ENCODE data around the gene E2F3.

E2F3 gene

GRCh38 chr6:20441236-20441635, 39.6 kb downstream of the E2F3 start:
- Histone ChIP-seq H3K27ac (no peak overlapping the region), H3K36me3 (replicated peaks) (peaks cover 3% of the 10 kb centered on the region), H3K27me3 (replicated peaks) (no peaks in the 10 kb centered on the region), H3K4me3 (ENCODE audit: low read depth, low read length) (no peak overlapping the region)
- TF ChIP-seq CTCF (IDR thresholded peaks at IDR 0.05; ENCODE audit: low read depth, low read length, missing control alignments): no peak
- no peak for DNase-seq
- in situ Hi-C loops (cut with HindIII; ENCODE audit: low pct_ligation_motif_present, low sequenced_read_pairs): no loop called here

DNA sequence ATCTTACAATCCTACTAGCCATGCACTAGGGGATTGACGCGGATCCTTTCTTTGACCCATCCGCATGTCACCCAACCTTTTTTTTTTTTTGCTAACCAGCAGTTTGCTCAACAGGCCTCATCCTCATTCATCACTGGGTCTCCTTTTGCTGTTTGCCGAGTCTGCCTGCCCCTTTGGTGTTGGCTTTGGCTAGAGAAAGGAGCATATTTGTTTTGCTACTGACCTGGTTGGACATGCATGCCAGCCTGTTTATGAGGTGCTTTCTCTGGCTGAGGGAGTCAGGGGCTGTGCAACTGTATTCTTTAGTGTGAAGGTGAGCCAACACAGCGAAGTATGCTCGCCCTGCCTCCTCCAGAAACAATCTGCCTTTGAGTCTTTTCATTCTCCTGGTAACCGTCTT, 40.2 kb downstream of the E2F3 start:
- no peaks in the 10 kb centered on the region for H3K27me3 ChIP-seq (replicated peaks)
- in situ Hi-C loops (cut with HindIII; ENCODE audit: low pct_ligation_motif_present, low sequenced_read_pairs): no loop called here
- DNase-seq: no peak
- no peak for TF ChIP-seq CTCF (IDR thresholded peaks at IDR 0.05; ENCODE audit: low read depth, low read length, missing control alignments)
- peaks cover 3% of the 10 kb centered on the region for H3K36me3 ChIP-seq (replicated peaks)
- H3K4me3 ChIP-seq (ENCODE audit: low read depth, low read length): no peak overlapping the region
- H3K27ac ChIP-seq: no peak overlapping the region

DNA sequence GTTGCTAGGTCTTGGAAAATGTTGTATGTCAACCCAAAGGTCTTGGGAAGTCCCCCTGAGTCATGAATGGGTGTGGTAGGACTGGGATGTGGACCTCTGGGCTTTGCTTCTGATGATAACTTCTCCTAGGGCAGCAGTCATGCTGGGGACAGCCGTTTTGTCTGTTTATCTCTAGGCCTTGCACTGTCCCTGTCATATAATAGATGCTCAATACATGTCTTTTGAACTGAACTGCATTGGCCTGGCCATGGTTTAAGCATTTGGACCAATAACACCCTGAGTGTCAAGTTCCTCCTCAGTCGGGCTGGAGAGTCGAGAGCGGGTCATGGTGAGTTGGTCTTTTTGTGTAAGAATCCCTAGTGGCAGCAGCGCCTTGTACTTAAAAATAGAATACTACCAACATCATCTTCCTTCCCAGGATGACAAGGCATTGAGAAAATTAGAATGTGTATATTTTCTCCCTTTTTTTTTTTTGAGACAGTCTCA, 43.1 kb downstream of the E2F3 start:
- in situ Hi-C loops (cut with HindIII; ENCODE audit: low pct_ligation_motif_present, low sequenced_read_pairs): no loop called here
- H3K27ac ChIP-seq: no peak overlapping the region
- H3K27me3 ChIP-seq (replicated peaks): no peaks in the 10 kb centered on the region
- DNase-seq: peak; percentile 27
- peaks cover 3% of the 10 kb centered on the region for H3K36me3 ChIP-seq (replicated peaks)
- no peak overlapping the region for H3K4me3 ChIP-seq (ENCODE audit: low read depth, low read length)
- TF ChIP-seq CTCF (IDR thresholded peaks at IDR 0.05; ENCODE audit: low read depth, low read length, missing control alignments): no peak

DNA sequence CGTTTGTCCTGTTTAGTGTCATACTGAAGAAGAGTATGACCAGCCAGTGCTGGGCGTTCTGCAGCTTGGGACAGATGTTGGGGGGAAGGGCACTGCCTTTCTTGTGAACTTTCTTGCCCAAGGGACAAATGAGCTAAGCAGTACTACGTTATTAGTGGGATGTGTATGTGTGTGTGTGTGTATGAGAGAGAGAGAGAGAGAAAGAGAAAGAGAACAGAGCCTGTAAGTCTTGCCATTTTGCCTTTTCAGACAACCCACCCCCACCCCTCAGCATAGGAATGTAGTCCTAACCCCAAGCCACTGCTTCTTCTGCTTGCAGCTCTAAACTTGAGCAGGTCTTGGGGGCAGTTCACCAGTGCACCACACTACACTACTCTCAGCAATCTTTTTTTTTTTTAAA, 45.5 kb downstream of the E2F3 start:
- H3K4me3 ChIP-seq (ENCODE audit: low read depth, low read length): no peak overlapping the region
- H3K36me3 ChIP-seq (replicated peaks): peaks cover 3% of the 10 kb centered on the region
- in situ Hi-C loops (cut with HindIII; ENCODE audit: low pct_ligation_motif_present, low sequenced_read_pairs): no loop called here
- DNase-seq: no peak
- TF ChIP-seq CTCF (IDR thresholded peaks at IDR 0.05; ENCODE audit: low read depth, low read length, missing control alignments): no peak
- H3K27me3 ChIP-seq (replicated peaks): no peaks in the 10 kb centered on the region
- H3K27ac ChIP-seq: no peak overlapping the region

GRCh38 chr6:20447581-20448132, 46.0 kb downstream of the E2F3 start:
- Histone ChIP-seq H3K36me3 (replicated peaks) (peaks cover 3% of the 10 kb centered on the region), H3K4me3 (ENCODE audit: low read depth, low read length) (no peak overlapping the region), H3K27ac (no peak overlapping the region), H3K27me3 (replicated peaks) (no peaks in the 10 kb centered on the region)
- in situ Hi-C loops (cut with HindIII; ENCODE audit: low pct_ligation_motif_present, low sequenced_read_pairs): no loop called here
- no peak for TF ChIP-seq CTCF (IDR thresholded peaks at IDR 0.05; ENCODE audit: low read depth, low read length, missing control alignments)
- DNase-seq: no peak

DNA sequence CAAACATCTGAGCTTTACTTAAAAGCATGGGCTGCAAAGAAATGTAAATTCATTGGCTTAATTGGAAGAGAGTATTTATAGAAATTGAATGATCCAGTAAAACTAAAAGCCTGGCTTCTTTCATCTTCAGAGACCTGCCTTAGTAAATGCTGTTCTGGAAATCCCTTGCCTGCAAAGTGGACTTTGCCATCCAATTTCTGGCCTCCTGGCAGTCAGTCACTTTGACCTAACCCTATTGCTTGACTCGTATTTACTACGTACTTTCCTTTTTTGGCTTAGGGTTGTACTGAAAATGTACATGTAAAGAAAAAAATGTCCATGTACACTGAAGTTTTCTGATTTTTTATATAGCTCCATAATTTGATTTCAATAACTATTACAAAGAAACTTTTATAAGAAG, 47.1 kb downstream of the E2F3 start:
- TF ChIP-seq CTCF (IDR thresholded peaks at IDR 0.05; ENCODE audit: low read depth, low read length, missing control alignments): no peak
- DNase-seq: no peak
- in situ Hi-C loops (cut with HindIII; ENCODE audit: low pct_ligation_motif_present, low sequenced_read_pairs): no loop called here
- Histone ChIP-seq H3K27ac (no peak overlapping the region), H3K27me3 (replicated peaks) (no peaks in the 10 kb centered on the region), H3K4me3 (ENCODE audit: low read depth, low read length) (no peak overlapping the region), H3K36me3 (replicated peaks) (peaks cover 3% of the 10 kb centered on the region)

Data from brain microvascular endothelial cell (primary cell).